Measurements from ENCODE around the gene EPHA7.

DNA sequence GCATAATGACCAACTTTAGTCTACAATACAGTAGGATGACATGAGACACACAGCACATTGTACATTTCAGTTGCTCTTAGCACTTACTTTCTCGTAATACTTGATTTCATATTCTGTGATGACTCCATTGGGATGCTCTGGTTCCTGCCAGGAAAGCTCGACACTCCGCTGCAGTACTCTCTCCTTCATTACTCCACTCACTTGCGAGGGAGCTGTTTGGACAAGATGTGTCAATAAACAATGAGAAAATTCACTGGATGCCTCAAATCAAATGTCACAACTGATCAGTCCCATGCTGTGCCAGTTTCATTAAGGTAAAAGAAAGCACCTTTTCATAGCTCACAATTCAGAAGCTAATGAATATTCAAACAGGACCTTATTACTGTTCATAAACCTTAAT lies 147.1 kb downstream of the EPHA7 start:
- no peak for TF ChIP-seq EZH2phosphoT487 (IDR thresholded peaks at IDR 0.05; ENCODE audit: borderline replicate concordance, low read depth, low read length)
- TF ChIP-seq, protein P1, sequence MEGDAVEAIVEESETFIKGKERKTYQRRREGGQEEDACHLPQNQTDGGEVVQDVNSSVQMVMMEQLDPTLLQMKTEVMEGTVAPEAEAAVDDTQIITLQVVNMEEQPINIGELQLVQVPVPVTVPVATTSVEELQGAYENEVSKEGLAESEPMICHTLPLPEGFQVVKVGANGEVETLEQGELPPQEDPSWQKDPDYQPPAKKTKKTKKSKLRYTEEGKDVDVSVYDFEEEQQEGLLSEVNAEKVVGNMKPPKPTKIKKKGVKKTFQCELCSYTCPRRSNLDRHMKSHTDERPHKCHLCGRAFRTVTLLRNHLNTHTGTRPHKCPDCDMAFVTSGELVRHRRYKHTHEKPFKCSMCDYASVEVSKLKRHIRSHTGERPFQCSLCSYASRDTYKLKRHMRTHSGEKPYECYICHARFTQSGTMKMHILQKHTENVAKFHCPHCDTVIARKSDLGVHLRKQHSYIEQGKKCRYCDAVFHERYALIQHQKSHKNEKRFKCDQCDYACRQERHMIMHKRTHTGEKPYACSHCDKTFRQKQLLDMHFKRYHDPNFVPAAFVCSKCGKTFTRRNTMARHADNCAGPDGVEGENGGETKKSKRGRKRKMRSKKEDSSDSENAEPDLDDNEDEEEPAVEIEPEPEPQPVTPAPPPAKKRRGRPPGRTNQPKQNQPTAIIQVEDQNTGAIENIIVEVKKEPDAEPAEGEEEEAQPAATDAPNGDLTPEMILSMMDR (conservative IDR thresholded peaks at IDR 0.05; ENCODE audit: low read length): no peak

Measured in OCI-LY7 (cell line).